Tibial nerve (tissue), 3 donors: ENCODE measurements around the gene ZNF483.

Experiments used
- CTCF ChIP-seq, 5 experiments: fragments of 200-600 bp in 3 of 5; fragments of 450-650 bp in 2 of 5; sonication (generic) in 3 of 5; IDR thresholded peaks; one replicate each; pipeline ENCODE4 v1.5.1; 2016 to 2019; ENCODE audit warnings: antibody characterized with exemption in 5 of 5, mild to moderate bottlenecking in 3 of 5, moderate library complexity in 2 of 5
- POLR2A ChIP-seq, 2 donors: fragments of 450-650 bp; IDR thresholded peaks; one replicate each; pipeline ENCODE4 v1.6.1; 2017; ENCODE audit warnings: antibody characterized with exemption in 2 of 2, mild to moderate bottlenecking in 2 of 2, moderate library complexity in 2 of 2

DNA sequence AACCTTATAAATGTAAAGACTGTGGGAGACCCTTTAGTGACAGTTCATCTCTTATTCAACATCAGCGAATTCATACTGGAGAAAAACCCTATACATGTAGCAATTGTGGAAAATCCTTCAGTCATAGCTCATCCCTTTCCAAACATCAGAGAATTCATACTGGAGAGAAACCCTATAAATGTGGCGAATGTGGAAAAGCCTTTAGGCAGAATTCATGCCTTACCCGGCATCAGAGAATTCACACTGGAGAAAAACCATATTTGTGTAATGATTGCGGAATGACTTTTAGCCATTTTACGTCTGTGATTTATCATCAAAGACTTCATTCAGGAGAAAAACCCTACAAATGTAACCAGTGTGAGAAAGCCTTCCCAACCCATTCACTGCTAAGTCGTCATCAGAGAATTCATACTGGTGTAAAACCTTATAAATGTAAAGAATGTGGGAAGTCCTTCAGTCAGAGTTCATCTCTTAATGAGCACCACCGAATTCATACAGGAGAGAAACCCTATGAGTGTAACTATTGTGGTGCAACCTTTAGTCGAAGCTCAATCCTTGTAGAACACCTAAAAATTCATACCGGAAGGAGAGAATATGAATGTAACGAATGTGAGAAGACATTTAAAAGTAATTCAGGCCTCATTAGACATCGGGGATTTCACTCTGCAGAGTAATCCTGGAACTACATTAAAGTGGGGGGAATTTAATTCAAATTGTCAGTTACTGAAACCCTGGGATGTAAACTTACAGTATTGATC, 17.7 kb downstream of the ZNF483 start:
- TF ChIP-seq CTCF (IDR thresholded peaks at IDR 0.05), result no peak
- no peak for TF ChIP-seq POLR2A (IDR thresholded peaks at IDR 0.05)
